Measurements from ENCODE around the gene NPAS2.

Gene NPAS2

GRCh38 chr2:100954044-100954420, 134.1 kb downstream of the NPAS2 start:
- no peak for DNase-seq
- Histone ChIP-seq H3K36me3 (replicated peaks; ENCODE audit: insufficient read depth, low read length) (no peaks in the 10 kb centered on the region), H3F3A (ENCODE audit: insufficient read depth, low read length) (peaks cover under 1% of the 10 kb centered on the region), H3K9me3 (replicated peaks; ENCODE audit: insufficient read depth, low read length) (no peaks in the 10 kb centered on the region), H3K4me1 (ENCODE audit: low read length) (peaks cover 22% of the 10 kb centered on the region), H2AFZ (ENCODE audit: low read length) (no peak overlapping the region), H3K27ac (ENCODE audit: low read length) (no peak overlapping the region), H3K9me2 (replicated peaks; ENCODE audit: insufficient read depth, low read length) (no peaks in the 10 kb centered on the region), H3K27me3 (replicated peaks; ENCODE audit: insufficient read depth, low read length) (no peaks in the 10 kb centered on the region), H4K20me1 (ENCODE audit: insufficient read depth, low read length) (no peaks in the 10 kb centered on the region), H3K4me3 (ENCODE audit: low read length) (no peak overlapping the region), H3K9ac (ENCODE audit: low read length) (no peak overlapping the region), H3K4me2 (ENCODE audit: low read depth, low read length) (no peak overlapping the region), H3K79me2 (ENCODE audit: low read length) (no peaks in the 10 kb centered on the region)
- TF ChIP-seq EZH2phosphoT487 (IDR thresholded peaks at IDR 0.05; ENCODE audit: low read length) (no peak), CTCF (IDR thresholded peaks at IDR 0.05; ENCODE audit: low read length) (no peak), EZH2 (optimal IDR thresholded peaks at IDR 0.05; ENCODE audit: low read depth, low read length) (no peak)

GRCh38 chr2:100955226-100955625, 135.3 kb downstream of the NPAS2 start:
- no peaks in the 10 kb centered on the region for H3K9me3 ChIP-seq (replicated peaks; ENCODE audit: insufficient read depth, low read length)
- no peak for DNase-seq
- H3K27ac ChIP-seq (ENCODE audit: low read length) = no peak overlapping the region
- no peak overlapping the region for H3K4me3 ChIP-seq (ENCODE audit: low read length)
- TF ChIP-seq CTCF (IDR thresholded peaks at IDR 0.05; ENCODE audit: low read length) = no peak
- no peak for TF ChIP-seq EZH2phosphoT487 (IDR thresholded peaks at IDR 0.05; ENCODE audit: low read length)
- TF ChIP-seq EZH2 (optimal IDR thresholded peaks at IDR 0.05; ENCODE audit: low read depth, low read length) = no peak
- H3F3A ChIP-seq (ENCODE audit: insufficient read depth, low read length) = peaks cover 9% of the 10 kb centered on the region
- H3K4me1 ChIP-seq (ENCODE audit: low read length) = peaks cover 26% of the 10 kb centered on the region
- H3K9me2 ChIP-seq (replicated peaks; ENCODE audit: insufficient read depth, low read length) = no peaks in the 10 kb centered on the region
- no peak overlapping the region for H3K9ac ChIP-seq (ENCODE audit: low read length)
- H2AFZ ChIP-seq (ENCODE audit: low read length) = no peak overlapping the region
- H3K4me2 ChIP-seq (ENCODE audit: low read depth, low read length) = no peak overlapping the region
- H3K79me2 ChIP-seq (ENCODE audit: low read length) = no peaks in the 10 kb centered on the region
- H3K27me3 ChIP-seq (replicated peaks; ENCODE audit: insufficient read depth, low read length) = no peaks in the 10 kb centered on the region
- H3K36me3 ChIP-seq (replicated peaks; ENCODE audit: insufficient read depth, low read length) = no peaks in the 10 kb centered on the region
- H4K20me1 ChIP-seq (ENCODE audit: insufficient read depth, low read length) = no peaks in the 10 kb centered on the region

GRCh38 chr2:100956081-100956480, 136.1 kb downstream of the NPAS2 start:
- H3K4me1 ChIP-seq (ENCODE audit: low read length) = peaks cover 31% of the 10 kb centered on the region
- DNase-seq = no peak
- no peak overlapping the region for H3K9ac ChIP-seq (ENCODE audit: low read length)
- no peaks in the 10 kb centered on the region for H3K9me2 ChIP-seq (replicated peaks; ENCODE audit: insufficient read depth, low read length)
- H3K4me2 ChIP-seq (ENCODE audit: low read depth, low read length) = no peak overlapping the region
- H3F3A ChIP-seq (ENCODE audit: insufficient read depth, low read length) = peaks cover 9% of the 10 kb centered on the region
- H2AFZ ChIP-seq (ENCODE audit: low read length) = no peak overlapping the region
- TF ChIP-seq CTCF (IDR thresholded peaks at IDR 0.05; ENCODE audit: low read length) (no peak), EZH2phosphoT487 (IDR thresholded peaks at IDR 0.05; ENCODE audit: low read length) (no peak), EZH2 (optimal IDR thresholded peaks at IDR 0.05; ENCODE audit: low read depth, low read length) (no peak)
- no peak overlapping the region for H3K27ac ChIP-seq (ENCODE audit: low read length)
- H3K27me3 ChIP-seq (replicated peaks; ENCODE audit: insufficient read depth, low read length) = no peaks in the 10 kb centered on the region
- no peaks in the 10 kb centered on the region for H3K9me3 ChIP-seq (replicated peaks; ENCODE audit: insufficient read depth, low read length)
- H3K4me3 ChIP-seq (ENCODE audit: low read length) = no peak overlapping the region
- no peaks in the 10 kb centered on the region for H3K79me2 ChIP-seq (ENCODE audit: low read length)
- no peaks in the 10 kb centered on the region for H3K36me3 ChIP-seq (replicated peaks; ENCODE audit: insufficient read depth, low read length)
- H4K20me1 ChIP-seq (ENCODE audit: insufficient read depth, low read length) = no peaks in the 10 kb centered on the region

Measured in MM.1S (cell line).